Common myeloid progenitor, CD34-positive (primary cell): ENCODE data around the gene UBE2E2. TPM values are rescaled to one million over a fixed set of nuclear protein-coding genes. Genes with fewer than 3 reads are reported as not detected.
A peak's percentile ranks its signal among the peaks of the same experiment; 100 is the strongest.

Source experiments
- CTCF ChIA-PET: fragments of 350-600 bp; sonication (Branson Sonifier 250); formaldehyde crosslinking; loops from one replicate; lab custom pipeline; 2021; ENCODE audit warnings: antibody characterized with exemption; lab: Charles Lee
- POLR2A ChIA-PET: fragments of 350-600 bp; sonication (Branson Sonifier 250); formaldehyde crosslinking; loops from one replicate; lab custom pipeline; 2021; ENCODE audit warnings: antibody characterized with exemption; lab: Charles Lee
- DNase-seq, 3 donors: peaks; one replicate each; pipeline versions ENCODE4 v3.0.0 to v3.0.0-alpha.2; 2013
- H3K27ac ChIP-seq, 2 experiments: 1 replicate in 1 of 2; 2 replicates in 1 of 2; pipeline ENCODE4 v1.7.0; 2013; ENCODE audit warnings: inconsistent platforms in 2 of 2, low read length in 2 of 2, mild to moderate bottlenecking in 2 of 2, low read depth in 1 of 2, moderate library complexity in 1 of 2; ENCODE audit not compliant: severe bottlenecking in 2 of 2, insufficient read depth in 1 of 2, poor library complexity in 1 of 2
- H3K27me3 ChIP-seq, 5 experiments: replicated peaks in 2 of 5; 1 replicate in 3 of 5; 2 replicates in 2 of 5; pipeline versions ENCODE4 v1.6.1 to v1.7.0; 2013; ENCODE audit warnings: low read length in 4 of 5, mild to moderate bottlenecking in 2 of 5, moderate library complexity in 2 of 5, inconsistent platforms in 1 of 5; ENCODE audit not compliant: insufficient read depth in 5 of 5, control insufficient read depth in 4 of 5
- H3K36me3 ChIP-seq, 4 experiments: 1 replicate in 2 of 4; 2 replicates in 2 of 4; pipeline versions ENCODE4 v1.6.1 to v1.7.0; 2013; ENCODE audit warnings: low read length in 3 of 4, control low read depth in 1 of 4, mild to moderate bottlenecking in 1 of 4; ENCODE audit not compliant: control insufficient read depth in 4 of 4, insufficient read depth in 4 of 4
- H3K4me1 ChIP-seq, 4 experiments: 1 replicate in 3 of 4; 2 replicates in 1 of 4; pipeline versions ENCODE4 v1.6.1 to v1.7.1; 2013; ENCODE audit warnings: low read length in 3 of 4, mild to moderate bottlenecking in 3 of 4, control low read depth in 1 of 4, inconsistent platforms in 1 of 4, moderate library complexity in 1 of 4; ENCODE audit not compliant: control insufficient read depth in 4 of 4, insufficient read depth in 4 of 4; ENCODE audit errors: control extremely low read depth in 1 of 4
- H3K4me3 ChIP-seq, 7 experiments: 1 replicate in 4 of 7; 2 replicates in 3 of 7; pipeline versions ENCODE4 v1.5.1 to v1.7.0; 2013; ENCODE audit warnings: mild to moderate bottlenecking in 7 of 7, low read length in 6 of 7, moderate library complexity in 6 of 7, inconsistent platforms in 2 of 7, low read depth in 2 of 7, control low read depth in 1 of 7; ENCODE audit not compliant: insufficient read depth in 4 of 7, control insufficient read depth in 1 of 7; ENCODE audit errors: extremely low read depth in 1 of 7
- H3K9me3 ChIP-seq, 5 experiments: 1 replicate in 4 of 5; 2 replicates in 1 of 5; pipeline versions ENCODE4 v1.6.1 to v1.7.1; 2013; ENCODE audit warnings: low read length in 4 of 5, mild to moderate bottlenecking in 2 of 5, inconsistent platforms in 1 of 5, low read depth in 1 of 5, moderate library complexity in 1 of 5; ENCODE audit not compliant: control insufficient read depth in 4 of 5, insufficient read depth in 2 of 5; ENCODE audit errors: control extremely low read depth in 1 of 5
- WGBS: methylation state at CpG from one replicate; pipeline ENCODE4 v1.1.5; 2013; ENCODE audit not compliant: insufficient coverage; 5-methylcytosine and 5-hydroxymethylcytosine counted together
- polyA plus RNA-seq: library from polyadenylated mRNA; unstranded; fragments of 120-200 nt; gene quantifications from one replicate; pipeline ENCODE4 v1.2.1, GENCODE V29; 2013

UBE2E2 gene
- polyA plus RNA-seq: 2.1 TPM

GRCh38 chr3:23202921-23203707 lies at the start of gene UBE2E2:
TSS of gene UBE2E2 (plus strand) at chr3:23203327.
- POLR2A ChIA-PET: no interaction called here
- peak; percentile 52 to 70 (median 66) for DNase-seq
- H3K27ac ChIP-seq: no peak within 1 kb of the TSS
- WGBS: 0% methylated on average over 50 of the region's 101 CpGs
- peaks cover 0 to 48% (median 17%) of the 10 kb centered on the region in 5 experiments for H3K27me3 ChIP-seq
- peaks cover 7 to 19% (median 10%) of the 10 kb centered on the region in 4 experiments for H3K4me1 ChIP-seq
- H3K36me3 ChIP-seq: no peaks in the 10 kb centered on the region
- no peaks in the 10 kb centered on the region for H3K9me3 ChIP-seq
- peak within 1 kb of the TSS; percentile 60 to 86 (median 83) for H3K4me3 ChIP-seq
- CTCF ChIA-PET: no interaction called here

GRCh38 chr3:23153436-23153835 lies 49.7 kb upstream of the UBE2E2 start:
- no peak overlapping the region for H3K27ac ChIP-seq
- no peaks in the 10 kb centered on the region for H3K4me1 ChIP-seq
- no peaks in the 10 kb centered on the region for H3K27me3 ChIP-seq
- no peak for DNase-seq
- H3K36me3 ChIP-seq: no peaks in the 10 kb centered on the region
- POLR2A ChIA-PET: interaction anchor here (0.5 kb wide), 1 partner anchor 12 kb away, joined by 3 read pairs; no protein-coding TSS in a partner anchor
- no peaks in the 10 kb centered on the region for H3K9me3 ChIP-seq
- no CpG with 5 or more reads among the region's 1 CpG for WGBS
- no peak overlapping the region for H3K4me3 ChIP-seq
- CTCF ChIA-PET: interaction anchor here (1.4 kb wide), 1 partner anchor 21 kb away, joined by 3 read pairs; no protein-coding TSS in a partner anchor

GRCh38 chr3:23157331-23157730 lies 45.8 kb upstream of the UBE2E2 start:
- Histone ChIP-seq H3K27ac (no peak overlapping the region), H3K4me1 (no peaks in the 10 kb centered on the region), H3K4me3 (no peak overlapping the region), H3K9me3 (no peaks in the 10 kb centered on the region), H3K36me3 (no peaks in the 10 kb centered on the region), H3K27me3 (no peaks in the 10 kb centered on the region)
- ChIA-PET POLR2A (no interaction called here), CTCF (interaction anchor here (0.5 kb wide), 1 partner anchor 629 kb away, joined by 3 read pairs; no protein-coding TSS in a partner anchor)
- WGBS: 100% methylated on average over 3 of the region's 3 CpGs
- DNase-seq: no peak

GRCh38 chr3:23159929-23160328 lies 43.2 kb upstream of the UBE2E2 start:
- Histone ChIP-seq H3K27ac (no peak overlapping the region), H3K4me1 (no peaks in the 10 kb centered on the region), H3K9me3 (no peaks in the 10 kb centered on the region), H3K27me3 (no peaks in the 10 kb centered on the region), H3K4me3 (no peak overlapping the region), H3K36me3 (no peaks in the 10 kb centered on the region)
- CTCF ChIA-PET: no interaction called here
- 100% methylated on average over 1 of the region's 2 CpGs for WGBS
- POLR2A ChIA-PET: no interaction called here
- no peak for DNase-seq

- POLR2A ChIA-PET: no interaction called here
- H3K27ac ChIP-seq: no peak overlapping the region
- no peaks in the 10 kb centered on the region for H3K27me3 ChIP-seq
- peaks cover 0 to 6% (median 2%) of the 10 kb centered on the region in 4 experiments for H3K4me1 ChIP-seq
- H3K36me3 ChIP-seq: no peaks in the 10 kb centered on the region
- H3K9me3 ChIP-seq: no peaks in the 10 kb centered on the region
- CTCF ChIA-PET: no interaction called here
- DNase-seq: no peak
- no CpG with 5 or more reads among the region's 2 CpGs for WGBS
- H3K4me3 ChIP-seq: no peak overlapping the region
These were observed 41.8 kb upstream of the UBE2E2 start for GRCh38 chr3:23161308-23161707.

- Histone ChIP-seq H3K36me3 (no peaks in the 10 kb centered on the region), H3K4me1 (peaks cover 0 to 6% (median 2%) of the 10 kb centered on the region in 4 experiments), H3K27me3 (no peaks in the 10 kb centered on the region), H3K27ac (no peak overlapping the region), H3K4me3 (no peak overlapping the region), H3K9me3 (no peaks in the 10 kb centered on the region)
- peak in 1 of 3 donors; percentile 14 for DNase-seq
- 83% methylated on average over 5 of the region's 10 CpGs for WGBS
- ChIA-PET POLR2A (no interaction called here), CTCF (no interaction called here)
These were observed 41.1 kb upstream of the UBE2E2 start for GRCh38 chr3:23161896-23162570.

GRCh38 chr3:23162934-23163333 lies 40.2 kb upstream of the UBE2E2 start:
- no peak overlapping the region for H3K27ac ChIP-seq
- DNase-seq: no peak
- no peaks in the 10 kb centered on the region for H3K36me3 ChIP-seq
- H3K4me1 ChIP-seq: peaks cover 0 to 6% (median 2%) of the 10 kb centered on the region in 4 experiments
- POLR2A ChIA-PET: no interaction called here
- no peaks in the 10 kb centered on the region for H3K9me3 ChIP-seq
- CTCF ChIA-PET: no interaction called here
- no peaks in the 10 kb centered on the region for H3K27me3 ChIP-seq
- WGBS: 80% methylated on average over 1 of the region's 2 CpGs
- H3K4me3 ChIP-seq: no peak overlapping the region
